WERI-Rb-1 (cell line): Measurements from ENCODE around the gene HPCAL1.

Experiments
- DNase-seq: peaks from one replicate; pipeline ENCODE4 v3.0.0-alpha.2; 2020
- H3K27ac ChIP-seq: fragments of 250-450 bp; sonication (Bioruptor Pico); 2 replicates; pipeline ENCODE4 v1.5.1; 2020; ENCODE audit warnings: mild to moderate bottlenecking, moderate library complexity
- H3K27me3 ChIP-seq: fragments of 250-450 bp; sonication (Bioruptor Pico); 2 replicates; pipeline ENCODE4 v1.5.1; 2021; ENCODE audit warnings: mild to moderate bottlenecking, low read depth, moderate library complexity; ENCODE audit not compliant: insufficient read depth, severe bottlenecking
- H3K36me3 ChIP-seq: fragments of 250-450 bp; sonication (Bioruptor Pico); 2 replicates; pipeline ENCODE4 v1.5.1; 2020; ENCODE audit warnings: mild to moderate bottlenecking, moderate library complexity
- H3K4me3 ChIP-seq: 2 replicates; pipeline ENCODE4 v1.5.1; 2011; ENCODE audit warnings: low read depth, mild to moderate bottlenecking, control low read depth, low read length
- H3K9me3 ChIP-seq: fragments of 250-450 bp; sonication (Bioruptor Pico); 2 replicates; pipeline ENCODE4 v1.5.1; 2021; ENCODE audit warnings: mild to moderate bottlenecking, moderate library complexity; ENCODE audit not compliant: severe bottlenecking
- TF ChIP-seq, protein P1 (sequence below): IDR thresholded peaks from 2 replicates; pipeline ENCODE4 v1.5.1; 2011; ENCODE audit warnings: low read depth, mild to moderate bottlenecking, control low read depth, inconsistent platforms, low read length

Gene HPCAL1

GRCh38 chr2:10369269-10370255 is 66.9 kb downstream of the HPCAL1 start:
- Histone ChIP-seq H3K36me3 (no peaks in the 10 kb centered on the region; the same call in 1 of the 2 replicates), H3K9me3 (no peaks in the 10 kb centered on the region), H3K27me3 (no peaks in the 10 kb centered on the region), H3K27ac (no peak overlapping the region), H3K4me3 (no peak overlapping the region)
- TF ChIP-seq, protein P1, sequence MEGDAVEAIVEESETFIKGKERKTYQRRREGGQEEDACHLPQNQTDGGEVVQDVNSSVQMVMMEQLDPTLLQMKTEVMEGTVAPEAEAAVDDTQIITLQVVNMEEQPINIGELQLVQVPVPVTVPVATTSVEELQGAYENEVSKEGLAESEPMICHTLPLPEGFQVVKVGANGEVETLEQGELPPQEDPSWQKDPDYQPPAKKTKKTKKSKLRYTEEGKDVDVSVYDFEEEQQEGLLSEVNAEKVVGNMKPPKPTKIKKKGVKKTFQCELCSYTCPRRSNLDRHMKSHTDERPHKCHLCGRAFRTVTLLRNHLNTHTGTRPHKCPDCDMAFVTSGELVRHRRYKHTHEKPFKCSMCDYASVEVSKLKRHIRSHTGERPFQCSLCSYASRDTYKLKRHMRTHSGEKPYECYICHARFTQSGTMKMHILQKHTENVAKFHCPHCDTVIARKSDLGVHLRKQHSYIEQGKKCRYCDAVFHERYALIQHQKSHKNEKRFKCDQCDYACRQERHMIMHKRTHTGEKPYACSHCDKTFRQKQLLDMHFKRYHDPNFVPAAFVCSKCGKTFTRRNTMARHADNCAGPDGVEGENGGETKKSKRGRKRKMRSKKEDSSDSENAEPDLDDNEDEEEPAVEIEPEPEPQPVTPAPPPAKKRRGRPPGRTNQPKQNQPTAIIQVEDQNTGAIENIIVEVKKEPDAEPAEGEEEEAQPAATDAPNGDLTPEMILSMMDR = no peak
- DNase-seq = no peak

- no peaks in the 10 kb centered on the region for H3K27me3 ChIP-seq
- no peak overlapping the region for H3K27ac ChIP-seq
- no peaks in the 10 kb centered on the region; the same call in 1 of the 2 replicates for H3K36me3 ChIP-seq
- DNase-seq = no peak
- no peak overlapping the region for H3K4me3 ChIP-seq
- H3K9me3 ChIP-seq = no peaks in the 10 kb centered on the region
- TF ChIP-seq, protein P1 = no peak
Observed at GRCh38 chr2:10370390-10370789, 67.7 kb downstream of the HPCAL1 start.

DNA sequence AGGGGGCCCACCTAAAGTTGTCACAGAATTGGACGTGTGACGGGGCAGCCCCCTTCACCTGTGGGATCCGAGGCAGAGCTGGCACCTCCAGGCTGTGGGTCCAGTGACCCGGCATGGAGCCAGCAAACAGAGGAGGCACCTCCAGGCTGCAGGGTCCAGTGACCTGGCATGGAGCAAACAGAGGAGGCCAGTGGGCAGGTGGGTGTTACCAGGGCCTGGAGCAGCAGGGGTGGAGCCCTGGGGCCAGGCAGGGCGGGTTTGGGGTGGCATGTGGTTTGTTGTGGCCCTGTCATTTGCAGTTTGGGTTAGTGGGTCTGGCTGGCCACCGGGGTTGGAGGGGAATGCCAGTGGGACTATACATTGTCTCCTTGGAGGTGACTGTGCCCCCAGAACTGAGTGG is 68.2 kb downstream of the HPCAL1 start:
- Histone ChIP-seq H3K36me3 (no peaks in the 10 kb centered on the region; the same call in 1 of the 2 replicates), H3K4me3 (no peak overlapping the region), H3K9me3 (no peaks in the 10 kb centered on the region), H3K27ac (no peak overlapping the region), H3K27me3 (no peaks in the 10 kb centered on the region)
- no peak for DNase-seq
- TF ChIP-seq, protein P1 = no peak

- no peaks in the 10 kb centered on the region for H3K27me3 ChIP-seq
- TF ChIP-seq, protein P1 = no peak
- no peaks in the 10 kb centered on the region for H3K9me3 ChIP-seq
- DNase-seq = no peak
- H3K36me3 ChIP-seq = no peaks in the 10 kb centered on the region; the same call in 1 of the 2 replicates
- no peak overlapping the region for H3K27ac ChIP-seq
- H3K4me3 ChIP-seq = no peak overlapping the region
Observed at GRCh38 chr2:10371441-10372196, 68.9 kb downstream of the HPCAL1 start.

- no peaks in the 10 kb centered on the region; the same call in 1 of the 2 replicates for H3K36me3 ChIP-seq
- H3K27ac ChIP-seq = no peak overlapping the region
- no peaks in the 10 kb centered on the region for H3K27me3 ChIP-seq
- no peaks in the 10 kb centered on the region for H3K9me3 ChIP-seq
- TF ChIP-seq, protein P1 = no peak
- DNase-seq = no peak
- H3K4me3 ChIP-seq = no peak overlapping the region
Observed at GRCh38 chr2:10372203-10372861, 69.6 kb downstream of the HPCAL1 start.
